ENCODE results near the gene TEAD4.

GRCh38 chr12:3061059-3061458 is 101.9 kb downstream of the TEAD4 start:
- TF ChIP-seq CTCF (IDR thresholded peaks at IDR 0.05; ENCODE audit: poor library complexity) (no peak), EZH2 (IDR thresholded peaks at IDR 0.05; ENCODE audit: borderline replicate concordance) (no peak), EZH2phosphoT487 (IDR thresholded peaks at IDR 0.05; ENCODE audit: low read depth, severe bottlenecking, unreplicated experiment) (no peak)

All from hepatocyte (in vitro differentiated cells).